T-helper 2 cell (primary cell): ENCODE data around the gene DHRS1.
A peak's percentile ranks its signal among the peaks of the same experiment; 100 is the strongest.

Source experiments
- DNase-seq, 5 experiments: peaks; one replicate each; pipeline versions ENCODE4 v3.0.0 to v3.0.0-alpha.2; 2012 to 2022

Gene DHRS1

GRCh38 chr14:24243336-24243836 is 56.2 kb downstream of the DHRS1 start:
- DNase-seq = no peak

GRCh38 chr14:24241829-24242443 is 57.6 kb downstream of the DHRS1 start:
- DNase-seq = peak; percentile 86 to 95 (median 94)
